ENCODE data around the gene SEMA6C. TPM values are rescaled to one million over a fixed set of nuclear protein-coding genes. Genes with fewer than 3 reads are reported as not detected.
"Not testable (repeated sequence)": the region's sequence is repeated elsewhere in the genome, so short reads cannot be mapped to it uniquely, and the experiment has no call there.

SEMA6C gene
- total and polyA plus RNA-seq, 2 donors from 2014 or later = 7.6 to 17.4 TPM

DNA sequence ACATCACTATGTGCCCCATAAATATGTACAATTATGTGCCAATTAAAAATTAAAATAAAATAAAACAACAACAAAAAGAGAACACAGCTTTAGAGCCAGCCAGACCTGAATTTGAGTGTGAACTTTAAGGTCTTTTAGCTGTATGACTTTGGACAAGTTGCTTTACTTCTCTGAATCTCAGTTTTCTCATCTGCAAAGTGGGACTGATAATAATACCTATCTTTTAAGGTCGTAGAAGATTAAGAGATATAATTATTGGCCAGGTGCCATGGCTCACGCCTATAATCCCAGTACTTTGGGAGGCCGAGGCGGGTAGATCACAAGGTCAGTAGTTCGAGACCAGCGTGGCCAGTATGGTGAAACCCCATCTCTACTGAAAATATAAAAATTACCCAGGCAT lies 46.9 kb upstream of the SEMA6C start:
- Histone ChIP-seq H3K9ac (ENCODE audit: low read length in 3 of 3) (no peak overlapping the region), H3K4me1 (ENCODE audit: control insufficient read depth in 2 of 3, insufficient read depth in 2 of 3, low read depth in 1 of 3, low read length in 3 of 3) (peaks cover 5 to 17% (median 10%) of the 10 kb centered on the region in 3 donors), H3K4me3 (ENCODE audit: low read length in 3 of 3) (no peak overlapping the region), H3K27me3 (ENCODE audit: control insufficient read depth, insufficient read depth, low read length) (no peaks in the 10 kb centered on the region), H3K27ac (ENCODE audit: low read depth in 2 of 2, low read length in 2 of 2) (no peak overlapping the region), H3K9me3 (ENCODE audit: control insufficient read depth in 2 of 3, insufficient read depth in 1 of 3, low read length in 3 of 3) (no peaks in the 10 kb centered on the region), H3K36me3 (ENCODE audit: control insufficient read depth in 2 of 3, insufficient read depth in 3 of 3, low read length in 3 of 3) (no peaks in the 10 kb centered on the region)
- TF ChIP-seq, protein P1, sequence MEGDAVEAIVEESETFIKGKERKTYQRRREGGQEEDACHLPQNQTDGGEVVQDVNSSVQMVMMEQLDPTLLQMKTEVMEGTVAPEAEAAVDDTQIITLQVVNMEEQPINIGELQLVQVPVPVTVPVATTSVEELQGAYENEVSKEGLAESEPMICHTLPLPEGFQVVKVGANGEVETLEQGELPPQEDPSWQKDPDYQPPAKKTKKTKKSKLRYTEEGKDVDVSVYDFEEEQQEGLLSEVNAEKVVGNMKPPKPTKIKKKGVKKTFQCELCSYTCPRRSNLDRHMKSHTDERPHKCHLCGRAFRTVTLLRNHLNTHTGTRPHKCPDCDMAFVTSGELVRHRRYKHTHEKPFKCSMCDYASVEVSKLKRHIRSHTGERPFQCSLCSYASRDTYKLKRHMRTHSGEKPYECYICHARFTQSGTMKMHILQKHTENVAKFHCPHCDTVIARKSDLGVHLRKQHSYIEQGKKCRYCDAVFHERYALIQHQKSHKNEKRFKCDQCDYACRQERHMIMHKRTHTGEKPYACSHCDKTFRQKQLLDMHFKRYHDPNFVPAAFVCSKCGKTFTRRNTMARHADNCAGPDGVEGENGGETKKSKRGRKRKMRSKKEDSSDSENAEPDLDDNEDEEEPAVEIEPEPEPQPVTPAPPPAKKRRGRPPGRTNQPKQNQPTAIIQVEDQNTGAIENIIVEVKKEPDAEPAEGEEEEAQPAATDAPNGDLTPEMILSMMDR (IDR thresholded peaks at IDR 0.05; ENCODE audit: borderline replicate concordance, extremely low read depth, insufficient read depth) = no peak
- DNase-seq (no peak), FAIRE-seq (no peak)
- intact Hi-C loops (cut with DNase I) = no loop called here

DNA sequence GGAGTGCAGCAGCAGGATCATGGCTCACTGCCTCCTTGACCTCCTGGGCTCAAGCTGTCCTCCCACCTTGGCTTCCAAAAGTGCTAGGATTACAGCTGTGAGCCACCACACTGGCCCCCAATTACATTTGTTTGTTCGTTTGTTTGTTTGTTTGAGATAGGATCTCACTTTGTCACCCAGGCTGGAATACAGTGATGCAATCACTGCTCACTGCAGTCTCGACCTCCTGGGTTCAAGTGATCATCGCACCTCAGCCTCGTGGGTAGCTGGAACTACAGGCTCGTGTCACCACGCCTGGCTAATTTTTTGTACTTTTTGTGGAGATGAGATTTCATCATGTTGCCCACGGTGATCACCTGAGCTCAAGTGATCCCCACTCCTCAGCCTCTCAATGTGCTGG lies 45.6 kb upstream of the SEMA6C start:
- FAIRE-seq = no peak
- intact Hi-C loops (cut with DNase I) = no loop called here
- H3K36me3 ChIP-seq (ENCODE audit: control insufficient read depth in 2 of 3, insufficient read depth in 3 of 3, low read length in 3 of 3) = no peaks in the 10 kb centered on the region

DNA sequence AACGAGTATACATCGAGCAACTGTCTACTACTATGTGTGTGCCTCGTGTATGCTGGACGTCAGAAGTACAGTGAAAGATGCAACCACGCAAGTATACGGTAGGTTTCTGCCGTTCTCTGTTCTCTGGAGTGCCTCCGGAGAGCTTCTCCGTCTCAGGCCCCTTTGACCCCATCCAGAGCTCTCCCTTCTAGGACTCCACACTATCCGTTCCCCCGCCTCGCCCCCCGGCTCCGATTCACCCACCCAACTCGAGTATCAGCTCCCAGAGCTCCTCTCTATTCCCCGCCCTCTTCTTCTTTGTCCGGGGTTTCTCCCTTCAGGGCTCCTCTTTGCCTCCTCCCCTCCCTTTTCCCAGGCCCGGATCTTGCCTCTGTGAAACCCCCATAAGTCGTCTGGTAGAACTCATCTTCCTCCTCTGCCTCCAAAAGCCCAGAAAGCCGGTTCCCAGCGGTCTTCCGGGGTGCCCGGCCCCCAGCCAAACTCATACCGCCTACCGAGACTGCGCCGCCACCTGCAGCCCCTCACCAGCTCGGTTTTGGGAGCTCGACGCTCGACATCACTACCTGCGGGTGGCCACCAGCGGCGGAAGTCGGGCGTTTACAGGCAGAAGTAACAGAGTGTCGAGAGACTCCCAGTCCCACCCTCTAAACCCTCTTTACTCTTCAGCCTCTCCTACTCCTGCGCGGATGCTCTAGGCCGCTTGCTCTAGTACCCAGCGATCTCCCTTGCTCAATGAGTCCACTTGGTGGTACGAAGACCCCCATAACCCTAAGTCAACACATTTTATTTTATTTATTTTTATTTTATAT lies 43.4 kb upstream of the SEMA6C start, which contains the start of gene VPS72:
VPS72 (minus strand) TSS at position 561 of the 809 bp plus-strand sequence; CDS start at position 485, 76 bp downstream.
- FAIRE-seq = no peak
- peak; percentile 91 to 97 (median 93) for DNase-seq
- Histone ChIP-seq H3K36me3 (ENCODE audit: control insufficient read depth in 2 of 3, insufficient read depth in 3 of 3, low read length in 3 of 3) (peaks cover 0 to 7% (median 4%) of the 10 kb centered on the region in 3 donors), H3K9ac (ENCODE audit: low read length in 3 of 3) (peak within 1 kb of the TSS; percentile 83 to 91 (median 90)), H3K4me1 (ENCODE audit: control insufficient read depth in 2 of 3, insufficient read depth in 2 of 3, low read depth in 1 of 3, low read length in 3 of 3) (peaks cover 5 to 11% (median 6%) of the 10 kb centered on the region in 3 donors), H3K9me3 (ENCODE audit: control insufficient read depth in 2 of 3, insufficient read depth in 1 of 3, low read length in 3 of 3) (no peaks in the 10 kb centered on the region), H3K27ac (ENCODE audit: low read depth in 2 of 2, low read length in 2 of 2) (peak within 1 kb of the TSS; percentile 67 to 69), H3K4me3 (ENCODE audit: low read length in 3 of 3) (peak within 1 kb of the TSS; percentile 92 to 99 (median 92)), H3K27me3 (ENCODE audit: control insufficient read depth, insufficient read depth, low read length) (no peaks in the 10 kb centered on the region)
- TF ChIP-seq, protein P1 (IDR thresholded peaks at IDR 0.05; ENCODE audit: borderline replicate concordance, extremely low read depth, insufficient read depth) = peak; percentile 24
- intact Hi-C loops (cut with DNase I) = no loop called here

More for the DNA sequence above, 45.6 kb upstream of the SEMA6C start:
- Histone ChIP-seq H3K9me3 (ENCODE audit: control insufficient read depth in 2 of 3, insufficient read depth in 1 of 3, low read length in 3 of 3) (no peaks in the 10 kb centered on the region), H3K27me3 (ENCODE audit: control insufficient read depth, insufficient read depth, low read length) (no peaks in the 10 kb centered on the region), H3K27ac (ENCODE audit: low read depth in 2 of 2, low read length in 2 of 2) (no peak overlapping the region), H3K9ac (ENCODE audit: low read length in 3 of 3) (no peak overlapping the region), H3K4me1 (ENCODE audit: control insufficient read depth in 2 of 3, insufficient read depth in 2 of 3, low read depth in 1 of 3, low read length in 3 of 3) (peaks cover 5 to 11% (median 6%) of the 10 kb centered on the region in 3 donors), H3K4me3 (ENCODE audit: low read length in 3 of 3) (no peak overlapping the region)
- TF ChIP-seq, protein P1 (IDR thresholded peaks at IDR 0.05; ENCODE audit: borderline replicate concordance, extremely low read depth, insufficient read depth) = no peak
- no peak for DNase-seq

DNA sequence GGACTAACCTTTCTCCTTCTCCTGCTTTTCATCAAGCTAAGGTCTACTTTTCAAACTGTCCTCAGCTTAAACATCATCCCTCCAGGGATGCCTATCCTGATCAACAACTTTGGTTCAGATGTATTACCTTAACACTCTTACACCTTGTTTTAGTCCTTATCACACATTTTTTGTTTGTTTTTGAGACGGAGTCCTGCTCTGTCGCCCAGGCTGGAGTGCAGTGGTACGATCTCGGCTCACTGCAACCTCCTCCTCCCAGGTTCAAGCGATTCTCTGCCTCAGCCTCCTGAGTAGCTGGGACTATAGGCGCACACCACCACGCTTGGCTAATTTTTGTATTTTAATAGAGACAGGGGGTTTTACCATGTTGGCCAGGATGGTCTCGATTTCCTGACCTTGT lies 42.2 kb upstream of the SEMA6C start:
- intact Hi-C loops (cut with DNase I); FAIRE-seq: not testable (repeated sequence)
- H3K9ac ChIP-seq (ENCODE audit: low read length in 3 of 3) = peak overlapping the region in 1 of 3 donors; percentile 90

More for the DNA sequence above, 42.2 kb upstream of the SEMA6C start:
- Histone ChIP-seq H3K36me3 (ENCODE audit: control insufficient read depth in 2 of 3, insufficient read depth in 3 of 3, low read length in 3 of 3) (peaks cover 6 to 12% (median 9%) of the 10 kb centered on the region in 3 donors), H3K4me1 (ENCODE audit: control insufficient read depth in 2 of 3, insufficient read depth in 2 of 3, low read depth in 1 of 3, low read length in 3 of 3) (peaks cover 5 to 11% (median 6%) of the 10 kb centered on the region in 3 donors), H3K4me3 (ENCODE audit: low read length in 3 of 3) (peak overlapping the region; percentile 92 to 99 (median 92))
- not testable (repeated sequence) for DNase-seq; H3K27ac ChIP-seq (ENCODE audit: low read depth in 2 of 2, low read length in 2 of 2); H3K27me3 ChIP-seq (ENCODE audit: control insufficient read depth, insufficient read depth, low read length); H3K9me3 ChIP-seq (ENCODE audit: control insufficient read depth in 2 of 3, insufficient read depth in 1 of 3, low read length in 3 of 3)

Data from kidney (tissue), 14 donors.